Muscle of leg (tissue), 11 donors: ENCODE measurements around the gene NSD2. TPM values are rescaled to one million over a fixed set of nuclear protein-coding genes. Genes with fewer than 3 reads are reported as not detected.

Experiments
- DNase-seq: peaks from one replicate; pipeline ENCODE4 v3.0.0; 2013
- H3K27ac ChIP-seq: one replicate; pipeline ENCODE4 v1.5.1; 2013; ENCODE audit warnings: mild to moderate bottlenecking, low read length, control low read depth
- H3K27me3 ChIP-seq: one replicate; pipeline ENCODE4 v1.6.1; 2013; ENCODE audit warnings: low read length; ENCODE audit not compliant: control insufficient read depth, insufficient read depth
- H3K36me3 ChIP-seq: one replicate; pipeline ENCODE4 v1.6.1; 2013; ENCODE audit warnings: low read length; ENCODE audit not compliant: control insufficient read depth, insufficient read depth
- H3K4me1 ChIP-seq: one replicate; pipeline ENCODE4 v1.6.1; 2013; ENCODE audit warnings: low read length; ENCODE audit not compliant: control insufficient read depth, insufficient read depth
- H3K4me3 ChIP-seq: one replicate; pipeline ENCODE4 v1.5.1; 2013; ENCODE audit warnings: low read length, control low read depth
- H3K9me3 ChIP-seq: replicated peaks from 2 replicates; pipeline ENCODE4 v1.6.1; 2013; ENCODE audit warnings: low read depth, low read length; ENCODE audit not compliant: control insufficient read depth
- WGBS: methylation state at CpG from one replicate; pipeline ENCODE4 v1.1.5; 2013; ENCODE audit warnings: missing lambda C conversion rate; ENCODE audit not compliant: insufficient coverage; 5-methylcytosine and 5-hydroxymethylcytosine counted together
- polyA plus RNA-seq, 8 donors: library from polyadenylated mRNA; unstranded; fragments of 120-200 nt; gene quantifications; one replicate each; pipeline versions ENCODE4 v1.2.1 to v1.2.3, GENCODE V29; 2013; ENCODE audit warnings: inconsistent platforms in 1 of 8, low replicate concordance in 1 of 8; ENCODE audit not compliant: insufficient read length in 8 of 8, insufficient read depth in 1 of 8
- total RNA-seq: library from RNA; stranded (reverse); fragments of 120-200 nt; gene quantifications from one replicate; pipeline ENCODE4 v1.2.4, GENCODE V29; 2013

The NSD2 gene
- total and polyA plus RNA-seq, 9 donors, result 35.7 to 56.5 (median 43.0) TPM

- peaks cover 20% of the 10 kb centered on the region for H3K4me1 ChIP-seq
- no peak overlapping the region for H3K4me3 ChIP-seq
- WGBS, result 93% methylated on average over 10 of the region's 11 CpGs
- H3K27ac ChIP-seq, result no peak overlapping the region
- H3K27me3 ChIP-seq, result peaks cover 14% of the 10 kb centered on the region
- DNase-seq, result no peak
- no peaks in the 10 kb centered on the region for H3K36me3 ChIP-seq
- H3K9me3 ChIP-seq, result no peaks in the 10 kb centered on the region
Measured at GRCh38 chr4:1863297-1864033, 7.7 kb upstream of the NSD2 start.

GRCh38 chr4:1864076-1865008 is 6.9 kb upstream of the NSD2 start:
- H3K4me1 ChIP-seq, result peaks cover 20% of the 10 kb centered on the region
- H3K27ac ChIP-seq, result no peak overlapping the region
- 69% methylated on average over 14 of the region's 17 CpGs for WGBS
- no peaks in the 10 kb centered on the region for H3K9me3 ChIP-seq
- no peaks in the 10 kb centered on the region for H3K36me3 ChIP-seq
- H3K4me3 ChIP-seq, result no peak overlapping the region
- no peak for DNase-seq
- peaks cover 14% of the 10 kb centered on the region for H3K27me3 ChIP-seq

GRCh38 chr4:1866189-1866661 is 5.0 kb upstream of the NSD2 start:
- Histone ChIP-seq H3K4me1 (peaks cover 25% of the 10 kb centered on the region), H3K4me3 (no peak overlapping the region), H3K36me3 (no peaks in the 10 kb centered on the region), H3K27ac (no peak overlapping the region), H3K9me3 (no peaks in the 10 kb centered on the region), H3K27me3 (peaks cover 14% of the 10 kb centered on the region)
- no peak for DNase-seq
- 69% methylated on average over 7 of the region's 7 CpGs for WGBS

- peaks cover 6% of the 10 kb centered on the region for H3K27me3 ChIP-seq
- H3K9me3 ChIP-seq, result no peaks in the 10 kb centered on the region
- WGBS, result no CpG with 5 or more reads among the region's 5 CpGs
- H3K4me3 ChIP-seq, result no peak overlapping the region
- no peak overlapping the region for H3K27ac ChIP-seq
- no peaks in the 10 kb centered on the region for H3K36me3 ChIP-seq
- H3K4me1 ChIP-seq, result peaks cover 16% of the 10 kb centered on the region
- no peak for DNase-seq
Measured at GRCh38 chr4:1868293-1868692, 2.9 kb upstream of the NSD2 start.

- 100% methylated on average over 3 of the region's 3 CpGs for WGBS
- H3K36me3 ChIP-seq, result no peaks in the 10 kb centered on the region
- H3K9me3 ChIP-seq, result no peaks in the 10 kb centered on the region
- peaks cover 14% of the 10 kb centered on the region for H3K4me1 ChIP-seq
- H3K27ac ChIP-seq, result no peak overlapping the region
- no peak overlapping the region for H3K4me3 ChIP-seq
- peaks cover 6% of the 10 kb centered on the region for H3K27me3 ChIP-seq
- DNase-seq, result no peak
Measured at GRCh38 chr4:1868912-1869311, 2.3 kb upstream of the NSD2 start.

- 28% methylated on average over 14 of the region's 19 CpGs for WGBS
- Histone ChIP-seq H3K9me3 (no peaks in the 10 kb centered on the region), H3K4me3 (peak overlapping the region; percentile 68), H3K4me1 (peaks cover 7% of the 10 kb centered on the region), H3K27me3 (peaks cover 6% of the 10 kb centered on the region), H3K27ac (peak overlapping the region; percentile 94), H3K36me3 (no peaks in the 10 kb centered on the region)
- DNase-seq, result no peak
Measured at GRCh38 chr4:1869530-1870327, 1.5 kb upstream of the NSD2 start.

GRCh38 chr4:1870328-1870577 is 940 bp upstream of the NSD2 start:
- Histone ChIP-seq H3K4me3 (peak overlapping the region; percentile 68), H3K4me1 (peaks cover 7% of the 10 kb centered on the region), H3K27me3 (peaks cover 6% of the 10 kb centered on the region), H3K36me3 (no peaks in the 10 kb centered on the region), H3K27ac (peak overlapping the region; percentile 94), H3K9me3 (no peaks in the 10 kb centered on the region)
- WGBS, result 0% methylated on average over 21 of the region's 22 CpGs
- peak; percentile 89 for DNase-seq

- under 1% methylated on average over 78 of the region's 79 CpGs for WGBS
- DNase-seq, result peak; percentile 65
- peaks cover 3% of the 10 kb centered on the region for H3K27me3 ChIP-seq
- H3K4me3 ChIP-seq, result peak overlapping the region; percentile 44
- peak overlapping the region; percentile 51 for H3K27ac ChIP-seq
- H3K9me3 ChIP-seq, result no peaks in the 10 kb centered on the region
- no peaks in the 10 kb centered on the region for H3K36me3 ChIP-seq
- H3K4me1 ChIP-seq, result peaks cover 5% of the 10 kb centered on the region
Measured at GRCh38 chr4:1871471-1872021, 353 bp downstream of the NSD2 start.

- Histone ChIP-seq H3K4me1 (peaks cover 5% of the 10 kb centered on the region), H3K27me3 (no peaks in the 10 kb centered on the region), H3K27ac (no peak overlapping the region), H3K4me3 (no peak overlapping the region), H3K9me3 (no peaks in the 10 kb centered on the region), H3K36me3 (no peaks in the 10 kb centered on the region)
- DNase-seq, result no peak
- no CpG with 5 or more reads among the region's 3 CpGs for WGBS
Measured at GRCh38 chr4:1872870-1873269, 1.7 kb downstream of the NSD2 start.
